CD14-positive monocyte (primary cell): Measurements from ENCODE around the gene PTRH1. TPM values are rescaled to one million over a fixed set of nuclear protein-coding genes. Genes with fewer than 3 reads are reported as not detected.
A peak's percentile ranks its signal among the peaks of the same experiment; 100 is the strongest.

Experiments
- DNase-seq, 3 donors: peaks; one replicate each; pipeline ENCODE4 v3.0.0-alpha.2; 2011 to 2022
- H2AFZ ChIP-seq: 2 replicates; pipeline ENCODE4 v1.6.0; 2012; ENCODE audit warnings: mild to moderate bottlenecking, low read depth, low read length, inconsistent platforms; ENCODE audit not compliant: insufficient read depth, poor library complexity, severe bottlenecking
- H3K27ac ChIP-seq, 2 donors: 1 replicate in 1 of 2; 2 replicates in 1 of 2; pipeline ENCODE4 v1.5.1; 2012 to 2013; ENCODE audit warnings: low read length in 2 of 2, control low read depth in 1 of 2, inconsistent platforms in 1 of 2, low read depth in 1 of 2, mild to moderate bottlenecking in 1 of 2
- H3K27me3 ChIP-seq, 2 donors: one replicate each; pipeline versions ENCODE4 v1.6.0 to v1.6.1; 2011 to 2013; ENCODE audit warnings: low read length in 2 of 2; ENCODE audit not compliant: control insufficient read depth in 2 of 2, insufficient read depth in 2 of 2
- H3K36me3 ChIP-seq, 2 donors: replicated peaks in 1 of 2; 1 replicate in 1 of 2; 2 replicates in 1 of 2; pipeline versions ENCODE4 v1.5.1 to v1.6.1; 2012 to 2013; ENCODE audit warnings: low read length in 2 of 2, control low read depth in 1 of 2, inconsistent platforms in 1 of 2, mild to moderate bottlenecking in 1 of 2; ENCODE audit not compliant: insufficient read depth in 2 of 2, control insufficient read depth in 1 of 2
- H3K4me1 ChIP-seq, 2 donors: 1 replicate in 1 of 2; 2 replicates in 1 of 2; pipeline versions ENCODE4 v1.5.1 to v1.6.1; 2012 to 2013; ENCODE audit warnings: low read length in 2 of 2, control low read depth in 1 of 2, inconsistent platforms in 1 of 2, mild to moderate bottlenecking in 1 of 2, moderate library complexity in 1 of 2; ENCODE audit not compliant: insufficient read depth in 2 of 2, control insufficient read depth in 1 of 2
- H3K4me2 ChIP-seq: replicated peaks from 2 replicates; pipeline ENCODE3; 2012; ENCODE audit warnings: low read length, moderate library complexity, mild to moderate bottlenecking; ENCODE audit not compliant: poor library complexity, severe bottlenecking; ENCODE audit errors: extremely low read depth
- H3K4me3 ChIP-seq, 3 experiments: fragments of 200-600 bp in 1 of 3; sonication (generic) in 1 of 3; replicated peaks in 1 of 3; 1 replicate in 2 of 3; 2 replicates in 1 of 3; pipeline ENCODE4 v1.5.1; 2011 to 2013; ENCODE audit warnings: low read length in 3 of 3, mild to moderate bottlenecking in 3 of 3, control low read depth in 2 of 3, low read depth in 2 of 3, inconsistent platforms in 1 of 3, moderate library complexity in 1 of 3
- H3K79me2 ChIP-seq: 2 replicates; pipeline ENCODE4 v1.6.0; 2012; ENCODE audit warnings: mild to moderate bottlenecking, control low read depth, inconsistent platforms, low read length, moderate library complexity; ENCODE audit not compliant: insufficient read depth
- H3K9ac ChIP-seq: 2 replicates; pipeline ENCODE4 v1.6.0; 2017; ENCODE audit warnings: low read length, mild to moderate bottlenecking; ENCODE audit not compliant: insufficient read depth, poor library complexity, severe bottlenecking
- H3K9me3 ChIP-seq, 2 donors: replicated peaks in 1 of 2; 1 replicate in 1 of 2; 2 replicates in 1 of 2; pipeline versions ENCODE4 v1.5.1 to v1.6.1; 2012 to 2013; ENCODE audit warnings: low read length in 2 of 2, control low read depth in 1 of 2; ENCODE audit not compliant: control insufficient read depth in 1 of 2, insufficient read depth in 1 of 2
- H4K20me1 ChIP-seq: 2 replicates; pipeline ENCODE4 v1.6.0; 2012; ENCODE audit warnings: mild to moderate bottlenecking, low read length, control low read depth, moderate library complexity; ENCODE audit not compliant: insufficient read depth
- H3K27ac Mint-ChIP-seq, 7 donors: one replicate each; pipeline ENCODE4 v1.8.0; 2020; ENCODE audit warnings: mild to moderate bottlenecking in 7 of 7, mixed read lengths in 7 of 7, moderate library complexity in 6 of 7, inconsistent platforms in 2 of 7
- H3K27me3 Mint-ChIP-seq, 3 donors: one replicate each; pipeline ENCODE4 v1.8.0; 2021 to 2022; ENCODE audit warnings: low read depth in 3 of 3, mild to moderate bottlenecking in 3 of 3, mixed read lengths in 3 of 3, moderate library complexity in 3 of 3, inconsistent platforms in 1 of 3
- H3K36me3 Mint-ChIP-seq, 2 donors: one replicate each; pipeline ENCODE4 v1.8.0; 2020; ENCODE audit warnings: mixed read lengths in 2 of 2, inconsistent platforms in 1 of 2, mild to moderate bottlenecking in 1 of 2
- H3K4me1 Mint-ChIP-seq: one replicate; pipeline ENCODE4 v1.8.0; 2020; ENCODE audit warnings: mild to moderate bottlenecking, mixed read lengths
- H3K4me3 Mint-ChIP-seq, 2 donors: one replicate each; pipeline ENCODE4 v1.8.0; 2020; ENCODE audit warnings: mild to moderate bottlenecking in 2 of 2, mixed read lengths in 2 of 2, moderate library complexity in 1 of 2
- H3K9me3 Mint-ChIP-seq, 7 donors: one replicate each; pipeline ENCODE4 v1.8.0; 2020 to 2022; ENCODE audit warnings: mixed read lengths in 7 of 7, mild to moderate bottlenecking in 6 of 7, moderate library complexity in 6 of 7, inconsistent platforms in 2 of 7
- CTCF ChIP-seq: fragments of 200-600 bp; IDR thresholded peaks from one replicate; pipeline ENCODE4 v1.8.0; 2022; ENCODE audit warnings: antibody characterized with exemption, mild to moderate bottlenecking
- WGBS: methylation state at CpG from one replicate; pipeline ENCODE4 v1.1.5; 2013; ENCODE audit warnings: missing lambda C conversion rate; ENCODE audit not compliant: insufficient coverage; 5-methylcytosine and 5-hydroxymethylcytosine counted together
- intact Hi-C, 2 donors: fragments of 100-400 bp; cut with micrococcal nuclease; formaldehyde crosslinking; loops; one replicate each; pipeline versions ENCODE4 v1.15.0 to v1.15.1; 2023
- polyA plus RNA-seq, 3 donors: library from polyadenylated mRNA; depleted of rRNA in 1 of 3; unstranded in 2 of 3; stranded (reverse) in 1 of 3; fragments of 300-500 nt in 2 of 3; fragments of >200 nt in 1 of 3; fragmentation: Illumina TruSeq in 2 of 3; gene quantifications; 1 replicate in 2 of 3; 2 replicates in 1 of 3; pipeline ENCODE4 v1.2.3, GENCODE V29; 2012 to 2021

Gene PTRH1
- polyA plus RNA-seq, 3 donors = 6.9 to 19.9 (median 19.5) TPM

DNA sequence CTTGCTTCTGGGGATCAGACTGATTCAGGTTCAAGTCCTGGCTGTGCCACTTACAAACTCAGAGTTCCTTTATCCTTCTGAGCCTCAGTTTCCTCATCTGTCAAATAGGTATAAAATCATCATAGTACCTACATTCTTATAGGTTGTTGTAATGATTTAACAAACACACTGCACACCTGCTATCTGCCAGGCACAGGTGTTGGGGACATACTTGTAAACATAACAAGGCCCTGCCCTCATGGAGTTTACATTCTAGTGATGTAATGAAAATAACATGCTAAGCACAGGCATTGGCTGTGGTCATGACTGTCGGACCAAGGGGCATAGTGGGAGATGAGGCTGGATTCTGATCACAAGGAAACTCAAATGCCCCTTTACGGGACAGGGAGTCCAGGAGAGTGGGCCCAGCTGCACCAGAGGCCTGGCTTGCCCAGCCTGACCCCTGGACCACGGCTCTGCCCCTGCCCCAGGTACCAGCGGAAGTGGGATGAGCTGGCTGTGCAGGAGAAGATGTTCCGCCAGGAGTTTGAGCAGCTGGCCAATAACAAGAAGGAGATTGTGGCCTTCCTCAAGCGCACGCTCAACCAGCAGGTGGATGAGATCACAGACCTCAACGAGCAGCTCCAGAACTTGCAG is 6.4 kb downstream of the PTRH1 start:
- no peak overlapping the region for H2AFZ ChIP-seq
- no peaks in the 10 kb centered on the region for H3K36me3 ChIP-seq
- H3K4me2 ChIP-seq = no peak overlapping the region
- no peak overlapping the region for H3K27ac ChIP-seq
- Mint-ChIP-seq H3K36me3 (peaks cover 2% of the 10 kb centered on the region in 2 donors), H3K4me3 (no peak overlapping the region), H3K27me3 (peaks cover 8 to 24% (median 13%) of the 10 kb centered on the region in 3 donors), H3K4me1 (peaks cover 7% of the 10 kb centered on the region), H3K9me3 (peaks cover 2 to 7% (median 5%) of the 10 kb centered on the region in 7 donors), H3K27ac (no peak overlapping the region)
- H3K9me3 ChIP-seq = peaks cover 0 to 2% of the 10 kb centered on the region in 2 donors
- H3K79me2 ChIP-seq = no peaks in the 10 kb centered on the region
- intact Hi-C loops = no loop called here
- peaks cover 5 to 10% of the 10 kb centered on the region in 2 donors for H3K4me1 ChIP-seq
- no peaks in the 10 kb centered on the region for H4K20me1 ChIP-seq
- no peak for TF ChIP-seq CTCF
- no peak overlapping the region for H3K9ac ChIP-seq
- H3K27me3 ChIP-seq = peaks cover 0 to 2% of the 10 kb centered on the region in 2 donors
- H3K4me3 ChIP-seq = no peak overlapping the region
- DNase-seq = no peak
- 99% methylated on average over 7 of the region's 8 CpGs for WGBS

- no peak for DNase-seq
- peaks cover 5 to 10% of the 10 kb centered on the region in 2 donors for H3K4me1 ChIP-seq
- peaks cover 10% of the 10 kb centered on the region for H3K4me1 Mint-ChIP-seq
- WGBS = 70% methylated on average over 4 of the region's 5 CpGs
- no peak overlapping the region for H3K27ac ChIP-seq
- H3K4me3 ChIP-seq = no peak overlapping the region
- no peak overlapping the region for H3K4me3 Mint-ChIP-seq
- intact Hi-C loops = no loop called here
- peaks cover 2% of the 10 kb centered on the region in 2 donors for H3K36me3 Mint-ChIP-seq
- H3K36me3 ChIP-seq = no peaks in the 10 kb centered on the region
- peaks cover 0 to 2% of the 10 kb centered on the region in 2 donors for H3K27me3 ChIP-seq
- peak overlapping the region in 1 of 7 donors; percentile 53 for H3K27ac Mint-ChIP-seq
- peaks cover 0 to 2% of the 10 kb centered on the region in 2 donors for H3K9me3 ChIP-seq
- no peak for TF ChIP-seq CTCF
- H3K9me3 Mint-ChIP-seq = peaks cover 2 to 7% (median 5%) of the 10 kb centered on the region in 7 donors
- H3K79me2 ChIP-seq = no peaks in the 10 kb centered on the region
- no peak overlapping the region for H3K9ac ChIP-seq
- no peaks in the 10 kb centered on the region for H4K20me1 ChIP-seq
- H3K4me2 ChIP-seq = no peak overlapping the region
- H3K27me3 Mint-ChIP-seq = peaks cover 6 to 24% (median 13%) of the 10 kb centered on the region in 3 donors
- H2AFZ ChIP-seq = no peak overlapping the region
These were observed 7.7 kb downstream of the PTRH1 start for GRCh38 chr9:127707766-127708165.
